Measurements from ENCODE around the gene PRR32.
"Not testable (repeated sequence)": the region's sequence is repeated elsewhere in the genome, so short reads cannot be mapped to it uniquely, and the experiment has no call there.

DNA sequence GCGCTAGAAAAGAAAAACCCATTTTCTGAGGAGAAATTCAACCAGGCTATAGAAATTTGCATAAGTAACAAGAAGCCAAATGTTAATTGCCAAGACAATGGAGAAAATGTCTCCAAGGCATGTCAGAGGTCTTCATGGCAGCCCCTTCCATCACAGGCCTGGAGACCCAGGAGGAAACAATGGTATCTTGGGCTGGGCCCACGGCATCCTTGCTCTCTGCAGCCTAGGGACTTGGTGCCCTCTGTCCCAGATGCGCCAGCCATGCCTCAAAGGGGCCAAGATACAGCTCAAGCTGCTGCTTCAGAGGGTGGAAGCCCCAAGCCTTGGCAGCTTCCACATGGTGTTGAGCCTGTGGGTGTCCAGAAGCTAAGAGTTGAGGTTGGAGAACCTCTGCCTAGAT, 12.7 kb upstream of the PRR32 start:
- TF ChIP-seq, protein P1, sequence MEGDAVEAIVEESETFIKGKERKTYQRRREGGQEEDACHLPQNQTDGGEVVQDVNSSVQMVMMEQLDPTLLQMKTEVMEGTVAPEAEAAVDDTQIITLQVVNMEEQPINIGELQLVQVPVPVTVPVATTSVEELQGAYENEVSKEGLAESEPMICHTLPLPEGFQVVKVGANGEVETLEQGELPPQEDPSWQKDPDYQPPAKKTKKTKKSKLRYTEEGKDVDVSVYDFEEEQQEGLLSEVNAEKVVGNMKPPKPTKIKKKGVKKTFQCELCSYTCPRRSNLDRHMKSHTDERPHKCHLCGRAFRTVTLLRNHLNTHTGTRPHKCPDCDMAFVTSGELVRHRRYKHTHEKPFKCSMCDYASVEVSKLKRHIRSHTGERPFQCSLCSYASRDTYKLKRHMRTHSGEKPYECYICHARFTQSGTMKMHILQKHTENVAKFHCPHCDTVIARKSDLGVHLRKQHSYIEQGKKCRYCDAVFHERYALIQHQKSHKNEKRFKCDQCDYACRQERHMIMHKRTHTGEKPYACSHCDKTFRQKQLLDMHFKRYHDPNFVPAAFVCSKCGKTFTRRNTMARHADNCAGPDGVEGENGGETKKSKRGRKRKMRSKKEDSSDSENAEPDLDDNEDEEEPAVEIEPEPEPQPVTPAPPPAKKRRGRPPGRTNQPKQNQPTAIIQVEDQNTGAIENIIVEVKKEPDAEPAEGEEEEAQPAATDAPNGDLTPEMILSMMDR (tag by site-specific recombination; IDR thresholded peaks at IDR 0.05): not testable (repeated sequence)
- TF ChIP-seq ZFP3 (tag by site-specific recombination; IDR thresholded peaks at IDR 0.05; ENCODE audit: low read depth); ZBTB21 (tag by site-specific recombination; IDR thresholded peaks at IDR 0.05); WT1 (tag by site-specific recombination; IDR thresholded peaks at IDR 0.05); KLF16 (tag by site-specific recombination; IDR thresholded peaks at IDR 0.05); TCF7L2 (IDR thresholded peaks at IDR 0.05; ENCODE audit: borderline replicate concordance, low read depth, low read length); ZNF24 (tag by site-specific recombination; IDR thresholded peaks at IDR 0.05); REPIN1 (tag by site-specific recombination; IDR thresholded peaks at IDR 0.05; ENCODE audit: low read depth); FEZF1 (tag by site-specific recombination; IDR thresholded peaks at IDR 0.05): not testable (repeated sequence)
- TF ChIP-seq, protein P2, sequence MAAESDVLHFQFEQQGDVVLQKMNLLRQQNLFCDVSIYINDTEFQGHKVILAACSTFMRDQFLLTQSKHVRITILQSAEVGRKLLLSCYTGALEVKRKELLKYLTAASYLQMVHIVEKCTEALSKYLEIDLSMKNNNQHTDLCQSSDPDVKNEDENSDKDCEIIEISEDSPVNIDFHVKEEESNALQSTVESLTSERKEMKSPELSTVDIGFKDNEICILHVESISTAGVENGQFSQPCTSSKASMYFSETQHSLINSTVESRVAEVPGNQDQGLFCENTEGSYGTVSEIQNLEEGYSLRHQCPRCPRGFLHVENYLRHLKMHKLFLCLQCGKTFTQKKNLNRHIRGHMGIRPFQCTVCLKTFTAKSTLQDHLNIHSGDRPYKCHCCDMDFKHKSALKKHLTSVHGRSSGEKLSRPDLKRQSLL (tag by site-specific recombination; IDR thresholded peaks at IDR 0.05): not testable (repeated sequence)
- TF ChIP-seq, protein P3, sequence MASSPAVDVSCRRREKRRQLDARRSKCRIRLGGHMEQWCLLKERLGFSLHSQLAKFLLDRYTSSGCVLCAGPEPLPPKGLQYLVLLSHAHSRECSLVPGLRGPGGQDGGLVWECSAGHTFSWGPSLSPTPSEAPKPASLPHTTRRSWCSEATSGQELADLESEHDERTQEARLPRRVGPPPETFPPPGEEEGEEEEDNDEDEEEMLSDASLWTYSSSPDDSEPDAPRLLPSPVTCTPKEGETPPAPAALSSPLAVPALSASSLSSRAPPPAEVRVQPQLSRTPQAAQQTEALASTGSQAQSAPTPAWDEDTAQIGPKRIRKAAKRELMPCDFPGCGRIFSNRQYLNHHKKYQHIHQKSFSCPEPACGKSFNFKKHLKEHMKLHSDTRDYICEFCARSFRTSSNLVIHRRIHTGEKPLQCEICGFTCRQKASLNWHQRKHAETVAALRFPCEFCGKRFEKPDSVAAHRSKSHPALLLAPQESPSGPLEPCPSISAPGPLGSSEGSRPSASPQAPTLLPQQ (tag by site-specific recombination; IDR thresholded peaks at IDR 0.05): not testable (repeated sequence)
- TF ChIP-seq, protein P4, sequence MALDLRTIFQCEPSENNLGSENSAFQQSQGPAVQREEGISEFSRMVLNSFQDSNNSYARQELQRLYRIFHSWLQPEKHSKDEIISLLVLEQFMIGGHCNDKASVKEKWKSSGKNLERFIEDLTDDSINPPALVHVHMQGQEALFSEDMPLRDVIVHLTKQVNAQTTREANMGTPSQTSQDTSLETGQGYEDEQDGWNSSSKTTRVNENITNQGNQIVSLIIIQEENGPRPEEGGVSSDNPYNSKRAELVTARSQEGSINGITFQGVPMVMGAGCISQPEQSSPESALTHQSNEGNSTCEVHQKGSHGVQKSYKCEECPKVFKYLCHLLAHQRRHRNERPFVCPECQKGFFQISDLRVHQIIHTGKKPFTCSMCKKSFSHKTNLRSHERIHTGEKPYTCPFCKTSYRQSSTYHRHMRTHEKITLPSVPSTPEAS (tag by site-specific recombination; IDR thresholded peaks at IDR 0.05): not testable (repeated sequence)
